ENCODE results near the gene COBLL1.

COBLL1 gene

DNA sequence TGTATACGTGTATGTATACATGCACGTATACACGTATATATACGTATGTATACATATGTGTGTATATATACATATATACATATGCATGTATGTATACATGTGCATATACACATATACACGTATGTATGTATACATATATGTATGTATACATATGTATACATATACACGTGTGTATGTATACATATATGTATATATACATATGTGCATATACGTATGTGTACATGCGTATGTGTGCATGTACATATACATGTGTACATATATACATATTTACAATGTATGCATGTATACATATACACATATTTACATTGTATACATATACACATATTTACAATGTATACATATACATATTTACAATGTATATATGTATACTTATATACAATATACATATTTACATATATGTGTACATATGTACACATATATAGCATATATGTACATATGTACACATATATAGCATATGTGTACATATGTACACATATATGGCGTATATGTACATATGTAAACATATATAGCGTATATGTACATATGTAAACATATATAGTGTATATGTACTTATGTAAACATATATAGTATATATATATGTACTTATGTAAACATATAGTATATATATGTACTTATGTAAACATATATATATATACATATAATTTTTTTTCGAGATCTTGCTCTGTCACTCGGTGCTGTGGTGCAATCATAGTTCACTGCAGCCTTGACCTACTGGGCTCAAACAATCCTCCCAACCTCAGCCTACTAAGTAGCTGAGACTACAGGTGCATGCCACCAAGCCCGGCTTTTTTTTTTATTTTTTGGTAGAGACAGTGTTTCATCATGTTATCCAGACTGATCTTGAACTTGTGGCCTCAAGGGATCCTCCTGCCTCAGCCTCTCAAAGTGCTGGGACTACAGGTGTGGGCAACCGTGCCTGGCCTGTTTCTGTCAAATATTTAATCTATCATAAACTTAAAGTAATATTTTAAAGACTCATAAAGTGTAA is 23.2 kb downstream of the COBLL1 start:
- DNase-seq (ENCODE audit: low spot score) = no peak

DNA sequence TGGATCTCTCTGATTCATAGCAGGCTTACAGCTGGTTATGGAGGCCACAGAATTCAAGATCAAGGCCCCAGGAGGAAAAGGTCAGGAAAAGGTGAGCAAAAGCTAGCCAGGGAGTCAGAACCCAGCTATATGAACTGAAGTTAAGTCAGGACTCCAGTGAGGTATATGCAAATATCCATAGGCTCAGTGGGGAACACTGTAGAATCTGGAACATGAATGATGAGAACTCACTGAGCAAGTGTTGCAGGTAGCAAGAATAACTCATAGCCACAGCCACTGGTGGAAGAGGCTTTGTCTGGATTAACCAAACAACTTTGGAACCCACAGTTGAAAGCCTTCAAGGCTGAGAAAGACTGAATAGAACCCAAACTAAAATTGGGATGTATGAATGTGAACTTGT is 24.7 kb downstream of the COBLL1 start:
- DNase-seq (ENCODE audit: low spot score) = no peak

DNA sequence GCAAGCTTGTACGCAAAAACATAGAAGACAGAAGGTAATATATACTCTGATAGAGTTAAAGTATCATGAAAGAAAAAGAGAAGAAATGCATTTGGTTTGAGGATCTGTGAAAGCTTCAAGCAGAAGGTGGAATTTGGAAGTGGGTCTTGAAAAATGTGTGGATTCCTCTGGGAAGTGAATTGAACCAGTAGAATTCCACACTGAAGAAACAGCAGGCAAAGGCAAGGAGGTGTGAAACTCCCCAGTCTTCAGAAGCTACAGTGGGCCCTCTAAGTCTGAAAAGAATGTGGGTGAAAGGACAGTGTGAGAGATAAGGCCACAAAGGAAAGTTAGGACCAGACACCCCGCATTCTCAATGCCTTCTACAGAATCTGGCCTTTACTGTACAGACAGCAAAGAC is 25.6 kb downstream of the COBLL1 start:
- DNase-seq (ENCODE audit: low spot score) = no peak

DNA sequence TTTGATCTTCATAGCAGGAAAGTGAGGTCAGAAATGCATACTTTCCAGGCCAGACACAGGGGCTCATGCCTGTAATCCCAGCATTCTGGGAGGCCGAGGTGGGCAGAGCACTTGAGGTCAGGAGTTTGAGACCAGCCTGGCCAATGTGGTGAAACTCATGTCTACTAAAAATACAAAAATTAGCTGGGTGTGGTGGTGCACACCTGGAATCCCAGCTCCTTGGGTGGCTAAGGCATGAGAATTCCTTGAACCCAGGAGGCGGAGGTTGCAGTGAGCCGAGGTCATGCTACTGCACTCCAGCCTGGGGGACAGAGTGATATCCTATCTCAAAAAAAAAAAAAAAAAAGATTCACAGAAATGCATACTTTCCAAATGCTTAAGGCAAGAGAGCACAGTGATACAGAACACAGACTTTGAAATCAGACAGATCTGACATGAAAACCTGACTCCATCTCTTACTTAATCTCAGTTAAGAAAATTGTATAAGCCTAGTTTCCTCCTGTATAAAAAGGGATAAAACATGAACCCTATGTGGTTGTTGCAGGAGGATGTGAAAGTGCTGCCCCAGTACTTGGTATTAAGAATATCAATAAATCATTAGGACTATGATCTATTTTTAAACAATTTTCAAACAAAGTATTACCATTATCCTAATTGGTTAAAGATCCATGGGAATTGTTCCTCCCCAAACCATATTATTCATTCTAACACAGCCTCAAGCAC is 26.4 kb downstream of the COBLL1 start:
- no peak for DNase-seq (ENCODE audit: low spot score)

DNA sequence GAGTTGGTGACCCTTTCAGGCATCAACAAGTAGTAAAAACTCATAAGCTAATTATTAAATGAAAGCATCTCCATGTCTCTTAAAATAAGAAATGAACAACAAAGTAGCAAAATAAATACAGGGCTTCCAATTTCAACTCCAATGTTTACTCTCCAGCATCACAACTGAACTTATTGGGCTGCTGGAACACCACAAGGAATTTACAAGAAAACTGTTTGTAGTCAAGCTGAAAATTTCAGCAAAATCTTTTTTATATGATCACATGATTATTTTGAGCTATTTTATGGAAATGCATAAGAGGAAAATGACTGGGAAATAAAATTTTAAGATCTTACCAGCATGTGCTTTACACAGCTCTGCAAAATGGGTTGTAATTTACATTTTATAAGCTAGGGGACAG is 28.1 kb downstream of the COBLL1 start:
- no peak for DNase-seq (ENCODE audit: low spot score)

DNA sequence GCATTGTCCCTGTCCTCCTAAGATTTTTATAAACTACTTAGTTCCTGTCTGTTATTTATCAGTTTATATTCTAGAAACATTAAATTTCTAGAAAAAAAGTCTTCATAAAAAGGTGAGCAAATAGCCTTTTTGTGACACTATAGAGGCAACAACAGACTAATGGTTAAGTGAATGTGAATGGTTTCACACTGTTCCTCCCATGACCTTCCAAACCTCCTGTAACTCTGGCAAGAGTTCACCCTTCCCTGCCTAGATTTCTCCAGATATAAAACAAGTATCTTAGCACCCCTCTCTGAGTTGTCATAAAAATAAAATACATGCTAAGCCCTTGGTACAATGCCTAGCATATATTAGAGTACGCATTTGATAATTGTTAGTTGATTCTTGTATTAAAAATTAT is 29.2 kb downstream of the COBLL1 start:
- DNase-seq (ENCODE audit: low spot score) = no peak

DNA sequence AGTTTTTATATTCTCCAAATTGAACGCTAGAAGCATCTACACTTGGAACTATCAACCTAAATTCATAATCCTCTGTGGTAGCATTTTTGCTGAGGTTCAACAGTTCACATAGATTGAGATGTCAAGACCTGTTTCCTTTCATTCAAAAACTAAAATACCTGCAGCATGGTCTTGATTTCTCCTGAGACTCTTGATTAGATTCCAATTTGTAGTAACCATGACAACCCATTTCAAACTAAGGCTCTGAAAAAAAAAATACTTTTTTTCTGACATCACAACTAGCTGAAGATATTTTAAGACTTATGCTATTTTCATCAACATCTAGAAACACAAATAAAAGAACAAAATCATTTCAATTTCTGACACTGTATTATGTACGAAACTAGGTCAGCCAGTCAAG is 29.8 kb downstream of the COBLL1 start:
- no peak for DNase-seq (ENCODE audit: low spot score)

DNA sequence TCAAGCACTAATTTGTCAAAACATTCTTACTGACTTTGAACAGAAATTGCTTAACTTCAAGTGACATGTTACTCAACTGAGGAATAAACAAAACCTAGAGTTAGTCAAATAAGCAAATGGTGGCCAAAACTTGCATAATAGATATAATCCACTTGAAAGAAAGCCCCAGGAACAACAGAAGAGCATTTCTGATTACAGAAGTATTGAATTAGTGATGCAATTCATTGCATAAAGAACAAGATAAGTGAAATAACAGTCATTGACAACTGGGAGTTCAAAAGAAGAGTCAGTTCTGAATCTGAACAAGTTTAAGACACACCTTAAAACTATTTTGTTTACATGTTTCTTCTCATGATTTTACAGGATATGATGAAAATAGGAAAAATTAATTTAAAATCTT is 30.8 kb downstream of the COBLL1 start:
- no peak for DNase-seq (ENCODE audit: low spot score)

DNA sequence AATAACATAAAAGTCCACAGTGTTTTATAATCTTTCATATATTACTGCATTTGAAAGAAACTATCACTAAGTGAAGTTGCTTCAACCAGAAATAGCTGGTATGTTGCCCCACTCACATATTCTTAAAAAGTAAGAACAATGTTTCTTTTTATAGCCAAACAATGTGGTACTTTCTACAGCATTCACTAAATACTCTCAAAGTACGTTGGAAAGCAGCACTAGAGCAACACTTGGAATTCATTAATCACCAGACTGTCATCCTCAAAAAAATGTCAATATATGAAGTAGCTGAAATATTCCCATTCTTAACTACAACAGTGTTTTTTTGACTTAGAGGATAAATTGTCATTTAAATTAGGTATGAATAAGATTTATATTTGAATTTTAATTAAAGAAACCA is 32.8 kb downstream of the COBLL1 start:
- no peak for DNase-seq (ENCODE audit: low spot score)

DNA sequence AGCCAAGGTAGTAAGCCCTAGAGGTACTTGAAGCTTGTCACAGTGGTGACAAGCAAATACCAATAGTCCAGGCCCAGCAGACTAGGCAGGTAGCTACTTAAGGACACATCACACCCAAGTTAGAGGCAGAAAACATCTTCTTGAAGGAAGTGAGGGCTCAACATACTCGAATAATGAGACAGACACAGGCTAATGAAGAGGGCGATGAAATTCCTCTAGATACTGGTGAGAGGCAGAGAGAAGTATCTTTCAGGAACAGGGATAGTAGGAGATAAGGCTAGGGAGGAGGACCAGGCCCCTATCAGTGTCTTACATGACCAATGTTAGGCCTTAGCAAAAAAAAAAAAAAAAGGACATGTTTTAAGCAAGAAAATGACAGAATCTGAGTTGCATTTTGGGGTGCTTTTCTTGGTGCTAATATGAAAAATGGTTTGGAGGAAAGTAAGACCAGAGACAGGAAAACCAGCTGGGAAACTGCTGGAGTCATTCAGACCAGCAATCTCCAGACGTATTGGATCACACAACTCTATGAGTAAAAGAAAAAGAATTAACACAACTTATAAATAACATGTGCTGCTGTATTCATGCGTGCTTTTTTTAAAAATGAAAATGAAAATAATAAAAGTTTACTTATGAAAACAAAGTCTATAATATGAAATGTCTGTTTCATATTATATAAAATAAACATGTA is 37.7 kb downstream of the COBLL1 start:
- no peak for DNase-seq (ENCODE audit: low spot score)

DNA sequence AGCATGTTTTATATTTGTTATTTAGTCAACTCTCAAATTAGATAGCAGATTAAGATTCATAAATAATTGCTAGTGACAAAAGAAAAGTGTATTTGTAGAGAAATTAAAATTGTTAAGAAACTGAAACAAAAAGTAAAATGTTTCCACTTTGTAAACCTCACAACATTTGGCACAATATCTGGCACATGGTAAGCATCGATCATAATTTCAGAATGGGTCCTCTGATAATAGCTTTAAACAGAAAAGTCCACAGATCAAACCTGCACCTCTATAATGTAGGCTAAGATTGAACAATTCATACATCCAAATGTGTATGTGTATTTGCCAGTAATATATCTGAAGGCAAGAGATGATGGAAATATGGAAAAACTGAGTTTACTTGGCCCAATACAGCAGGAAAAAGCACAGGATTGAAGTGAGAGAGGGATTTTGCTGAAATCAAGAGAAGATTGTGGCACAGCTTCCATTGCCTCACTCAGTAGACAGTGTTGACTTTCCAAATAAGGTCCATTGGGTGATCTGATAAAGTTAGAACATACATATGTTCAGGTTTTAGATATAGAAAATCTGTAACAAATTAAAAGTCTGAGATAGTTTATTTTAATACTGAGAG is 39.4 kb downstream of the COBLL1 start:
- no peak for DNase-seq (ENCODE audit: low spot score)

DNA sequence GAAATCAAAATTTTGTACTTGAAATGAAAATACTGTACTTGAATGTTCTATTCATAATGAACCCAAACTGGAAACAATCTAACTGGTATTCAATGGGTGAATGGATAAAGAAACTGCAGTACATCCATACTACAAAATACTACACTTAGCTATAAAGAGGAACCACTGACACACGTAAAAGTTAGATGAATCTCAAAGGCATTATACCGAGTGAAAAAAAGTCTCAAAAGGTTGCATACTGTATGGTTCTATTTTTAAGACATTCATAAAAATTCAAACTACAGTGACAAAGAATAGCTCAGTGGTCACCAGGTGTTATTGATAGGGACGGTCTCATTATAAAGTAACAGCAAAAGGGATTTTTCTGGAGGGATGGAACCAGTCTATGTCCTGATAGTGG is 41.1 kb downstream of the COBLL1 start:
- no peak for DNase-seq (ENCODE audit: low spot score)

DNA sequence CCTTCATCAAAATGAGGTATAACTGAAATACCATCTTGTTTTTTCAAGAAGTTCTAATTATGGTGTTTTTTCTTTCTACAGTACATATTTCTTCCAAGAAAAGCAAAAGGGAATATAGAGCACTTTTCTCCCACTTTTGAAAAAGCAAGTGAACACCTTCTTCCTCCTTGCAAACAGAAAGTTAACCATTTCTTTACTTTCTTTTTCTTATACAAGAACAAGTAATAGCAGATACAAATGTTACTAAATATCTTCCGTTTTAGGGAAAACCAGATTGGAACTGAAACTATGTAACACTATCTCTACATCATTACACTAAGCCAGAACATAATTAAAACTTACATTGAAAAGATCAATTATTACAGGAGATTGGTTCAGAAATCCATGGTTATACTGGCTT is 44.0 kb downstream of the COBLL1 start:
- no peak for DNase-seq (ENCODE audit: low spot score)

DNA sequence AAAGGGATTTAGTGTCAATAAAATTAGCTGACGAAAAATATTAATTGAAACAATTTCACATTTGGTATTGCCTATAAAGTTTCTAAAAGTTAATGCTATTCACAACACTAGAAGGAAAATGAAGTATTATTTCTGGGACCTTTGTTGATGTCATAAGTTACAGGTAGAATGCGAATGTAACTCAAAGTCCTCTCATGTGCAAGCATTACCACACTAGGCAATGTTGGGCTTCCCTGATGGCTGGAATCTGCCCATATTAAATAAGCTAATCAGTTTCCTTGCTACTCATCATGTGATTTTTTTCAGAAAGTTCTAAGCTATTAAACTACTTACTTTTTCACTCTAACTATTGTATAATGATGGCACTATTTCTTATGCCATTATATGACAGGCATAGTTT is 44.6 kb downstream of the COBLL1 start:
- DNase-seq (ENCODE audit: low spot score) = no peak

DNA sequence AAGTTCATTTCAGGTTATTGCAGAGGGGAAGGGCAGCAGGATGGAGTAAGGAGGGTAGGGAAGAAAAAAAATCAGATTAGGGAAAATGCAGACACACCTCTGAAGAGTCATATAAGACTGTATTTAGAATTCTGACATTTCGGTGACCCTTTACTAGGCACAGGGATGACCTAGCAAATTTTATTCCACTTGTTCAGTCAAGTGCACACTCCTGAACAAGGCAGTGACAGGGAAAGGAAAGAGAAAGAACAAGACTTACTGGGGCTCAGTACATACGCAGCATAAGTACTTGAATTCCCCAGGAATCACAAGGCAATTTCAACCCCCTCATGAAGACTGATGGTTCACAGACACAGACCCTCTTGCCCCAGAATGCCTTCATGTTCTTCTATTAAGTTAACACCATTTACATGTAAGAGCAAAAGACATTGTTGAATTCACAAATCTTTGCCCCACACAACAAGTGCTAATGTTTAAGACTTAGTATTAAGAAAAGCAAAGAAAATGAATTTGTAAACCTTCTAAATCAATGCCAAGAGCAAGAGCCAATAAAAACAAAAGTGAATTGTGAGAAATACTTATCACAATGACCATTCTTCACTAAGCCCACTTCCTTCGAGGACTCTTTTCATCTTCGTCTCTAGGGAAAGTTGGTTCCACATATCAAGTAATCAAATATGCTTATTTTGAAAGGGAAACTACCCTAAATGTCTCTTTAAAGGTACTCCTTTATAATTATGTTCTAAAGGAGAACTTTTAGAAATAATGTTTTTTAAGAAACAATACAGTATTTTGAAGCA is 47.0 kb downstream of the COBLL1 start:
- no peak for DNase-seq (ENCODE audit: low spot score)

DNA sequence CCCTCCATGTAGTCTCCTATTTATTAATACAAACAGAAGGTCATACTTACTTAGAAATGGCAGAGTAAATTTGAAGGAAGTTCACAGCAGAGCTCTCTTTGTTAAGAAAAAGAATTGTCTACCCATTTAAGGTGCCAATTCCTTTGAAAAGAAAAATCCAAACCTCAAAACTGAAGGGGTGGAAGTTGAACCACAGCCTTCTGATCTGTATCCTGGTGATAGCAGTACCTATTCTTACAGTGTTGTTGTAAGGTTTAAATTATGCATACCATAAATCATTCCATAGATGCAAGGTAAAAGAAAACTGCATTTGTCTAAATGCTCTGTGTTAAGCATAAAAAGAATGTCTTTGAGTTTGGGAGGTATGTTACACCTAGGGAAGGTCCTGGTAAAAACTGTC is 47.6 kb downstream of the COBLL1 start:
- no peak for DNase-seq (ENCODE audit: low spot score)

DNA sequence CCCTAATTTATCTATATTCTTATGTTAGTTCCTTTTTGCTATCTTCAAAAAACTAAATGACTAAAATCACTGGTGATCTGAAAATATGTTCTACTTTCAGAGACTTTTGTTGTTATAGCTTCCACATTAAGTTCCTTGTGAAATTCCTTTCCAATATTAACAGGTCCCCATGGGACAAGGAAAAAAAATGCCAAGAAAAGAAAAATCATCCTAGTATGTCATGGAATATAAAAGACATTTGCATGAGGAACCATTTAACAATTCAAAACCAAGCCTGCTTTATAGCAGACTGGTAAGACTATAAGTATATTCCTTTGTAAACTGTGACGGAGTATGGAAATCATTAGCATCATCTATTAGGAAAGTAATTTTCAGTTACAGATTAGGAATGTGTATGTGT is 48.1 kb downstream of the COBLL1 start:
- no peak for DNase-seq (ENCODE audit: low spot score)

DNA sequence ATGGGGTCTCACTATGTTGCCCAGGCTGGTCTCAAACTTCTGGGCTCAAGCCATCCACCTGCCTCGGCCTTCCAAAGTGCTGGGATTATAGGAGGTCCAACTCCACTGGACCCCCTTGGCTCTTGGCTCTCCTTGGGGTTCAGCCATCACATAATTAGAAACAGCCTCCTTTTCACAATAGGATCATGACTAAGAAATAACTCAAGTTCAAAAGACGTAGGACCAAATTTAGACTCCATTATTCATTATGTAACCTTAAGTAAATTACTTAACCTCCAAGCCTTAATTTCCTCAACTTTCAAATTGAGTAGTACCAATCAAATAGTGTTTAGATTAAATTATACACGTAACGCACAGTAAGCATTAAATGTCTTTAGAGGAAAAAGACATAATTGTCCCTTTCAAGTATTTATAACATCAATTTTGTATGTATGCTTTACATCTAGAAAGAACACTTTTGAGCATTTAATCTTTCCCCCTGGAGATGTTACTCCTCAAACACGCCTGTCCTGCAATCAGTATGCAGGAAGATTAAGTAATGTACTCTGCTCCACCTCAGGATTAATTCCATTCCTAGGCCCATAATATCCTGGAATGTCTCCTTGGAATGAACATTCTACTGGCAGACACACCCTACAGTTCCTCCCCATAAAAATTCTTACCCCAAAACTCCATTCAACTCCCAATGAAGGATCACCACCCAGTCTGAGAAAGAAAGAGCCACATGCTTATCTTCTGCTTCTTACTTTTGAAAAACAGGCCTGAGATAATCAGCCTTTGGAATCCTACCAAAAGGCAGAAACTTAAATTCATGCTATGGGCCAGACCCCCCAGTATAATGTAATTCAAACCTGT is 49.1 kb downstream of the COBLL1 start:
- no peak for DNase-seq (ENCODE audit: low spot score)

DNA sequence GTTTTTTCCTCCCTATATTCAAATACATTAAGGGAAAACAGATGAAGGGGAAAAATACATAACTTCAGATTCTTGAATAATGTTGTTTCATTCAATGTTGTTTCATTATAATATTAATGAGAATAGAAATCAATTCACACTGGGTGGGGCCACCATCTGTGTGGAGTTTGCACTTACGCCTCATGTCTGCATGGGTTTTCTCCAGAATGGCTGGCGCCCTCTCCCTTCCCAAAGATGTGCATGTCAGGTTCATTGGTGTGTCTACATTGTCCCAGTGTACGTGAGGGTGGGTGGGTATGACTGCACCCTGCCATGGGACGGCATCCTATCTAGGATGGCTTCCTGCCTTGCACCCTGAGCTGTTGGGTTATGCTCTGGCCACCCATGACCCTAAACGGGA is 51.7 kb downstream of the COBLL1 start:
- DNase-seq (ENCODE audit: low spot score) = no peak

DNA sequence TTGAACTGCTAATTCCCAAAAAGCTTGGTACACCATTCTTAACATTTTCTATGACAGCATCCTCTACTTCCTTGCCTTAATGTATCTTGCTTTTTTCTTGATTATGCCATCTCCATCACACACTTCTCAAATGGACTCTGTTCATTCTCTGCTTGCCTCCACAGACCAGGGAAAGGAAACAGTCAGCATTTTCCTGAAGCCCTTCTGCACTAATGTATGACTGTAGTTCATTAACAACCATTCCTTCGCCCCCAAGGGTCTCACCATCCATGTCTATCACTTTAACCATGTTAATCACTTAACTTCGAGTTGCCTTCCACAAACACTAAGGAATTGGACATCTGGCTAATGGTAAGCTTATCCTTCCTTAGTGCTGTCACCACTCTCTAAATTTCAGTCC is 54.8 kb downstream of the COBLL1 start:
- no peak for DNase-seq (ENCODE audit: low spot score)

DNA sequence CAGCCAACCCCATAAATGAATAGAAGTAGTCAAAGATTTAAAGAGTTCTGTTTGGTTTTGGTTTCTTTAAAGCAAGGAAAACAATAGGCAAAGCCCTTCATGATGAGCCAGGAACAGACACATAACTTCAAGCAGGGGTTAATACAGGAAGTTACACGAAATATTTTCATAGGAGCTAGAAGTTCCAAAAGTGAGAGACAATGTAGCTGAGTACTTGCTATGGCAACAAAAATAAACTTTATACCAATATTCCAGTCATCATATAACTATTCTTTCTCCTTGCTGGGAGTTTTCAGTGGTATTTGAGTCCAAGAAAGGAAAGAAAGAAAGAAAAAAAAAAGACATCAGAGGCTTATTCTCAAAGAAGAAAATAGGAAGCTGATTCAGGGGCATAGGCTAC is 56.2 kb downstream of the COBLL1 start:
- DNase-seq (ENCODE audit: low spot score) = no peak
